D341Med (cell line): ENCODE data around the gene KDM2B.

ENCODE experiments used
- DNase-seq: peaks from one replicate; pipeline ENCODE4 v3.0.0; 2012; ENCODE audit warnings: low spot score

Gene KDM2B

GRCh38 chr12:121560392-121561008, 20.3 kb downstream of the KDM2B start:
- no peak for DNase-seq

GRCh38 chr12:121558956-121559355, 21.9 kb downstream of the KDM2B start:
- DNase-seq: no peak

GRCh38 chr12:121550974-121551634, 29.7 kb downstream of the KDM2B start:
- no peak for DNase-seq

- DNase-seq: no peak
Observed at GRCh38 chr12:121549075-121549474, 31.7 kb downstream of the KDM2B start.

DNA sequence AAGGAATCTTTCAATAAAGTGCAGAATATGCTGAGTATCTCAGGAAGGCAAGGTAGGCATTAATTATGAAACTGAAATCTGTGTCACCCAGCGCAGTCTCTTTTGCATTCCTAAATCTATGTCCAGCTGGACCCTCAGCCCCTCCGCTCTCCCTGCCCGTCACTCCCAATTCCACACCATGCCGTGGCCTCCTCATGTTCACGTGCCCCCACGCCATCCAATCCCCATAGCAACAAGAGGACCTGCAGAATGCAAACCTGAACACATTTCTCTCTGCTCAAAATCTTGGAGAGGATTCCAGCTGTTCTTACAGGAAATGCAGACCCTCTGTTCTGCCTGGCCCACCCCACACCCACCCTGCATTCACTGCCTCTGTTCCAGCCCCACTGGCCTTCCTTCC, 35.3 kb downstream of the KDM2B start:
- no peak for DNase-seq

DNA sequence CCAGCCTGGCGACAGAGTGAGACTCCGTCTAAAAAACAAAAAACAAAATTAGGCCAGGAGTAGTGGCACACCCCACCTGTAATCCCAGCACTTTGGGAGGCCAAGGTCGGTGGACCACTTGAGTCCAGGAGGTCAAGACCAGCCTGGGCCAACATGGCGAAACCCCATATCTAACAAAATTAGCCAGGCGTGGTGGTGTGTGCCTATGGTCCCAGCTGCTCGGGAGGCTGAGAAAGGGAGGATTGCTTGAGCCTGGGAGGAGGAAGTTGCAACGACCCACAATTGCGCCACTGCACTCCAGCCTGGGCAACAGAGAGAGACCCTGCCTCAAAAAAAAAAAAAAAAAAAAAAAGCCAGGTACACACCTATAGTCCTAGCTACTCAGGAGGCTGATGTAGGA, 37.0 kb downstream of the KDM2B start:
- no peak for DNase-seq

- no peak for DNase-seq
Observed at GRCh38 chr12:121539908-121540307, 40.9 kb downstream of the KDM2B start.

DNA sequence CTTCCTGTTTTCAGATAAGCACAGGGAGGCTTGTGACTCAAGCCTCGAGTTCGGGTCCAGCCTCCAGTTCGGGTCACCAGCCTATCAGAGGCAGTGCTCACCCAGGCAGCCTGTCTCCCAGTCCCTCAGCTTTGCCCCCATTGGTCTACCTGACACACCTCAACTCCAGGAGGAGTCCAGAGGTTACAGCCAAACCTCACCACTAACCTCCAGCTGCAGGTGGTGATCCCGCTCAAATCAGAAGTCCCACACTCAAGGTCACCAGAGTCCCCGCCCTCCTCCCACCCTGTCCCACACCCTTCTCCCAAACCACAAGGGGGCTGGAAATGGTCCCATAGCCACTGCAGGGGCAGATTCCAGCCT, 42.1 kb downstream of the KDM2B start:
- DNase-seq: no peak

DNA sequence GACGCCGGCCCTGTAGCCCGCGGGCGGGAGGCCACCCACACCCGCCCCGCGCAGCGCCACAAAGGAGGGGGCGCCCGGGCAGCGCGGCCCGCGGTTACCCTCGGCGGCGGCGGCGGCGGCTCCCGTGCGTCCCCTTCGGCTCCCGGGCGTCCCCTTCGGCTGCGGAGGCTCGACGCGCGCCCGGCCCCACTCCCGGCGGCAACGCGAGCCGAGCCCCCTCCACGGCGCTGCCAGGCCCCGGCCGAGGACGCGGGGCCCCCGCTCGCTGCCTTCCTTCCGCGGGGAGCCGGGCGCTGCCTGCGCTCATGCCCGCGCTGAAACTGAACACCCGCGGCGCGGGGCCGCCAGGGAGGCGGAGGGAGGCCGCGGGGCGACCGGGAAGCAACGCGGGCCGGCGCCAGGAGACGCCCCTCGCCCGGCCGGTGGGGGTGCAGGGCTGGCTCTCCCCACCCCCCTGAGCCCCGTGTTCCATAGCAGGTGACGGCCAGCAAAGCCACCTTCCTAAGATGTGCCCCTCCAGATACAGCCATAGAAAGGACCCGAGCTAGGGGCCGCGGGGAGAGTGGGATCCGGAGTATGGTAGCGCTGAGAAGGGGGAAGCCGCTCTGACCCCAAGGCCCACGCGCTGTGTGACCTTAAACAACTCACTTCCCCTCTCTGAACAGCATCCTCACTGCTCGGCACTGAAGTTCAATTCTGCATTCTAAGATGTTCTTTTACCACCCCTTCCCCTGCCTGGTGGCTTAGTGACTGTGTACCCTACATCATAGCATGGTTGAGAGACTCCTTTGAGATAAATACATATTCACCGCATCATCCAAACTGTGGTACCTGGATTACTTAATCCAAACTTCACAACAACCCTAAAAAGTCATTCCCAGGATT, 42.8 kb downstream of the KDM2B start:
- peak; percentile 82 for DNase-seq

DNA sequence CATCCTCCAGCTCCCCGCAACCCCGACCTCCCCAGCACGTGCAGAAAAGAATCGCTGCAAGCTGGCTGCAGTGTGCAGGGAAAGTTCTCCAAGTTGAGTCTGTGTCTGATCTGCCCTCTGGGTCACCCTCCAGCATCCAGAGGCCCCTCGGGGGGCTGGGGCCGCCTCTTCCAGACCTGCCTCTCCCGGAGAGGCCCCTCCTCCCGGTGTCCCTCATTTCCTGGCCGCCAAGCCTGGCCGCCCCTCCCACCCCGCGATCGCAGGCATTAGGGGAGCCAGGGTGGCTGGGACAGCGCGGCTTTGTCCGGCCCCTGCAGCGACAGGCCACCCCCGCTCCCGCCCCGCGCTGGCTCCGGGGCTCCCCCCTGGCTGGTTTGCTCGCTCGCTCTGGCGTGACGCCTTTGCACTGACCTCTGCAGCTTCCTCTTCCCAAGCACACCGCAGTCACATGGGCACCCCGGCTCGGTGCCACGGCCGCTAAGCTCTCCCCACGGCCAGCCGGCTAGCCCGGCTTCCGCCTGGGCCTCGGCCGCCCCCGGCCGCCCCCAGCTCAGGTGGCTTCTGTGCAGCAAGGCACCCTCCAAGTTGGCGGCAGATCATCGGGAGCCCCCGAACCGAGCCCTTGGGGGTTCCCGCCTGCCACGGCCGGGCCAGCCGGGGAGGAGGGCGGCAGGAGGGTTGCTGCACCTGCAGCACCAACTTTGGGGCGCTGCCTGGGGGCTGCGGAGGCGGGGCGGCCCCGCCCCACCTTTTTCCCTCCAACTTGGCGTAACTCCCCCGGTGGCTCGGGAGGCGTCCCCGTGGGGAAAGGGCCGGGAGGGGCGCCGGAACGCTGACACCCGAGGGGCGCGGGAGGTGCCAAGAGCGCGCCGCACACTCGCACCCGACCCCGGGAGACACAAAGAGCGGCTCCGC, 43.7 kb downstream of the KDM2B start:
- DNase-seq: peak; percentile 61

GRCh38 chr12:121536054-121536898, 44.5 kb downstream of the KDM2B start:
- DNase-seq: peak; percentile 58

GRCh38 chr12:121535150-121536053, 45.4 kb downstream of the KDM2B start:
- peak; percentile 31 for DNase-seq

DNA sequence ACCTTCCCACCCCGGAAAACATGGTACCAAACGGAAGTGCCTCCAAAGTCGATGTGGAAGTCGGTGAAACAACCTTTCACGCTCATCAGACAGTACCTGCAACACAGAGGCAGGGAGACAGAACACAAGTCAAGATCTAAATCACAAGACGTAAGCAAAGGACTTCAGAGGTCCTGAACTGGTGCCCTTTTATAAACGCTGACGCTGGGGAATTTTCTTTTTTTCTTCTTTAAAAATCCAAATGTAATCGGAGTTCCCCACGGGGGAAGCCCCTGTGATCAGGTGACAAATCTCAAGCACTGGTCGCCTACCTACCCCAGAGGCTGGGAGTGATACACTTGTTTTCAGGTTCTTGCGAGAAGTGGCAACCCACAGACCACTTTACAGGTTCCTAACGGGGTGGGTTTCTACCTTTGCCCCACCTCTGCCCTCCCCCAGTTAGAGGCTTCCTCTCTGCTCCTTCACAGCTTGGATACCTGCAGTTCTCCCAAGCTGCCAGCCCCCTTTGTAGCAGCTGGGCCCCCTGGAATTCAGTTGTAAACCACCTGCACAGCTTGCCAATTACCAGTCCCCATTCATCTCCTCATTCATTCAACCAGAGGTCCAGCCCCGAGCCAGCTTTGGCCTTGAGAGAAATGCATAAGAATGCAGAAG, 46.2 kb downstream of the KDM2B start:
- peak; percentile 16 for DNase-seq

- no peak for DNase-seq
Observed at GRCh38 chr12:121533394-121534090, 47.3 kb downstream of the KDM2B start.

GRCh38 chr12:121532503-121533393, 48.1 kb downstream of the KDM2B start:
- peak; percentile 13 for DNase-seq

DNA sequence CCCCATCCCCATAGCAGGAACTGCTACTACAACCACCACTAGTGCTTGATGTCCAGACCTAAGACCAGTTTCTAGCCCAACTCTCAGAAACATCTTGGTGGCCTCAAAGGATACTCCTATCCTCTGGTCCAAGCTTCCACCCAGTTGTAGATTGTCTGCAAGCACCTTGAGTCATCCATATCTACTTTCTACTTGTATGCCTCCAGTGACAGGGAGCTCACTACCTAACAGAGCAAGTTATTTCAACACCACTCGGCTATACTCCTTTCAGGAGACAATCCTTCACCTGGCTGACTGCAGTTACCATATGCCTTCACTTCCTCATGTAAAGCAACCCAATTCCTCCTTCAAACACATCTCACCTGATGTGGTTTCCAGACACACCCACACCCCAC, 49.5 kb downstream of the KDM2B start:
- no peak for DNase-seq

DNA sequence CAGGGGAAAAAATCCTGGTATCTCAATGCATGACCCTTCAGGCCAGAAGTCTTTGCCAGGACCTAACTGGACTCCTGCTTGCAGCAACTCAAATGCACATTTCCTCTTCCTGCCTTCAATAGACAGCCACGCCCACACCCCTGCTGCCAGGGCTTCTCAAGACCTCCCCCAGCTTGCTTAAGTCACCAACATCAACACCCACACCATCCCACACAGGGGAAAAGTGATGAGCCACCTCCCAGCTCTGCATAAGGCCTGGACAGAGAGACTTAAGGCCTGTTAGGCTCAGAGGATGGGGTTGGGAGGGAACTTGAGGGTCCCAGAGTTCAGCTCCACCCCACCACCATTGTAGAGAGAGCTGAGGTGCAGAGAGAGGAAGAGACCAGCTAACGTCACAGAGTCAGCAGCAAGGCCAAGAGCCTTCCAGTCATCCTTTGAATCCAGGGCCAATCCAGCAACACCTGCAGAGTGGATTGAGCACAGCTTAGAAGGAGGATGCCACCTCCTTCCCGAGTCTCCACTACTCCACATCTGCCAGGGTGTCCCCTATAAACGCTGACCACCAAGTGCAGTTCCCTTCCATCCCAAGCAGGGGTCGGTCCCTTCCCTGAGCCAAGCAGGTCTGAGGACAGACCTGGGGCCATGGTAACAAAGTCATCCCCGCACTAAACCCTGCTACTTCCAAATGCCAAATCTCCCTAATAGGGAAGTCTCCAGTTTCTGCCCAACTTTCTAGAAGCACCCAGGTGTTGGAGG, 50.0 kb downstream of the KDM2B start:
- peak; percentile 24 for DNase-seq
